HG03457 (cell line): ENCODE data around the gene OPN5.

Experiments
- ATAC-seq: cut with Tn5 transposase; IDR thresholded peaks from one replicate; pipeline ENCODE4 v1.9.1; 2021; ENCODE audit warnings: moderate number of reproducible peaks; ENCODE audit not compliant: unreplicated experiment

The OPN5 gene

GRCh38 chr6:47787620-47788497 lies 6.0 kb downstream of the OPN5 start:
- ATAC-seq: no peak

DNA sequence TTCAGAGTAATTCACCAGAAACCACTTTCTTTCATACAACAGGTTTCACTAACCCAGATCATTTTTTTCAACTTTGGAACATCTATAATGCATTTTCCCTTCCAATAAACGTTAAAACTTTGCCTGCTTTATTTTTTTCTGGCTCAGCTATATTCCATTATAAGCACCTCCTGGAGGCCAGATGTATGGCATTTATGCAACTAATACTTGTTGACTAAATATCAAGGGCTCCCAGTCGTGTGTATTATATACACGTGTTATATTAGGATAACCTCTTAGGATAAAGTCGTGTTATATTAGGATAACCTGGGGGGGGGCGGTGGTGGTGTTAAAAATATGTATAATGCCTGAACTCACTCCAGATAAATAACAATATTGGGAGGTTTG lies 6.7 kb downstream of the OPN5 start:
- ATAC-seq: no peak

GRCh38 chr6:47789553-47789952 lies 7.7 kb downstream of the OPN5 start:
- no peak for ATAC-seq

- no peak for ATAC-seq
Observed at GRCh38 chr6:47792216-47792733, 10.4 kb downstream of the OPN5 start.

DNA sequence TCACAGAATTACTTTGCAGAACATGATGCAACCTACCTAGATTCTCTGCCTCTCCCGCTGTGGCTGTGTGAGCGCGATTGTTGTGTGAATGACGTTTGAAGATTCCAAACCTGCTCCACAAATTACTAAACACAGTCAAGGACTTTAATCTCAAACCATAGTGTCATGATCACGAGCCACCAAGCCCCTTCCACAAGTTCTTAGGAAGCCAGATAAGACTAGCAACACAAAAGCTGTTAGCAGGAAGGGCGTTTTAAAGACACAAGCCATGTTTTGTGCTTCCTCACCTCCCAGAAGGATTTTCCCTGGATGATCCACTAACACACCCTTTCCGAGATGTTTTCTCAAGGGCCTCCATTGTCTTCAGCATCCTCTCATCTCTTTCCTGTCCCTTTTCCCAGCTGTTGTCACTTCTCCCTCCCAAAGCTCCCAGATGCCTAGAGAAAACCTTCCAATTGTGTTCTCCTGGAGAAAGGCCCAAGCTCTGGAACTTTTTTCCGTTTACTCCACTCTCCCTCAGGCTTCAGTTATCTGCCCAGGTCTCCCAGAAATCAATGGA lies 12.8 kb downstream of the OPN5 start:
- no peak for ATAC-seq

DNA sequence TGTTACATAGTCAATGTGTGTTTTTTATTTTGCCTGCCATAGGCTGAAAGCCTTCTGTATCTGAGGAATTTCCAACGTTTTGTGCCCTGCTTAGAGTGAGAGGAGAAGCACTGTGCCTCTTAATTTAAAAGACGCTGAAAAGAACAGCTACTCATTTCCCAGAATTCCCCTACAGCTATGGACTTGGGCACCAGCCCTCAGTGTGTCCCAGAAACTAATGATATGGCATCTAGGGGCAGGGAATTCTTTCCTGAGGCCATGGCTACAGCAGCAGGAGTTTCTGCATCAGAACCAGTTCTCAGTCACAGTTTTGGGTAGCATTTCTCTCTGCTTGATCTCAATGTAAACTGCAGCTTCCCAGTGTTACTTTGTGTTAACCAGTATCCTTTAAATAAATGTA lies 20.2 kb downstream of the OPN5 start:
- no peak for ATAC-seq

- ATAC-seq: no peak
Observed at GRCh38 chr6:47804821-47805220, 23.0 kb downstream of the OPN5 start.

- no peak for ATAC-seq
Observed at GRCh38 chr6:47809873-47810272, 28.0 kb downstream of the OPN5 start.

GRCh38 chr6:47810885-47811284 lies 29.1 kb downstream of the OPN5 start:
- ATAC-seq: no peak

- no peak for ATAC-seq
Observed at GRCh38 chr6:47811443-47811842, 29.6 kb downstream of the OPN5 start.

DNA sequence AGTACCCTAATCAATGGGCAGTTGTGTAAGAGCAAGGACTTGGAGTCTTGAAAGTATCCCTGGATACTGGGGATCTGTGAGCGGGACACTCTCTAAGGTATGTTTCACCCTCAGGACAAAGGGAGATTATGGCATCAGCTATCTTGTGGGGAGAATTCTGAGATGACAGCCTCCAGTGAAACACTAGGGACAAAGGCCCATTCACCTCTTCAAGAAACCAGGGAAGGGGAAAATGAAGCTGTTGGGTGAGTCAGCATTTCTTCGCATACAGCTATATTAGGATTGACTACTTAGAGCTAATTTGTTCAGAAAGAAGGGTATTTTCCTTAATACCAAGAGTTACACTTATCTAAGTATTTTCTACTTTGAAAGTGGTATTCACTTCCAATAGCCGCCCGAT lies 35.9 kb downstream of the OPN5 start:
- ATAC-seq: no peak

DNA sequence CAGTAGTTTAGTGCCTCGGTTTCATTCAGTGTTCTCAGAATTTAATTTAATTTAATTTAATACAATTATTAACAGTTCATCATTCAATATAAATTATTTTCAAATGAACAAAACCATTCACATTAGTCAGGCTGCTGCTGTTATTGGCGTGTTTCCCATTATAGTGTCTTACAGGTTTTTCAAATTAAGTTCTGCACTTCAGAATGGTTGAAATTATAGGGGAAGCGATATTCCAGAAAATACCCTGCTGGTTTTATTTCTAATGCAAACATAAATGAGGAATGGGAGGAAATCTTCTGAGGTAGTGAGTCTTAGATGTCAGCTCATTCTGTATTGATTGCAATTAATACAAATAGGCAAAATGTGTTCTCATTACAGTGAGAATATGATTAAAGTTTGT lies 37.6 kb downstream of the OPN5 start:
- no peak for ATAC-seq

DNA sequence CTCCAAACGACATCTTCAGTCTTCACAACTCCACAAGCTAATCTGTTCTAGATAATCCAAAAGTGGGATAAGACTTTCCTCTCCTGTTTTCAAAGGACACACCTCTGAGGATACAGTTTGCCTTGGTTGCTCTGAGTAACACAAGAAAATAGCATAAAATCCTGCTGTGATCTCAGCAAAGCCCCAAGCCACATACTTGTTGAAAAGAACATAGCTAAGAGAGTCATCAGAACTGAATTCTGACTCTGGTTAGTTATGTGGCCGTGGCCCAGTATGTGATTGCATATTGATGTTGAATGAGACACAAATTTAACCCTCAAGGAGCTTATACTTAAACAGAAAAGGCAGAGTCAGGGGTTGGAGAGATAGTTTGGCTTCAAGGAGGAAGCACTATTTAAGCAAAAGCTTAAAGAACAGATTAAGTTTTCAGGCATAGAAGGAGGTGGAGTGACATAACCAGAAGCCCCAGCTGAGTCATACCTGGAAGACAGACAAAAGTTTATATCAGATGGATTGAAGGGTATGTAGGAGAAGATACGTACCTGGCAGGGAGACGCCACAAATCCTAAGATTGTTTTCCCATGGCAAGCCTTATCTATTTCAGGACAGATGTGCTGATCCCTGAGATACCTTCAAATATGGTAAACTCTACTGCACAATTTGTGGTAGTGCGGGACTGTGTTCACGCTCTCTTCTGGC lies 41.2 kb downstream of the OPN5 start:
- ATAC-seq: no peak

- no peak for ATAC-seq
Observed at GRCh38 chr6:47832386-47833100, 50.7 kb downstream of the OPN5 start.

- no peak for ATAC-seq
Observed at GRCh38 chr6:47834196-47834595, 52.4 kb downstream of the OPN5 start.

DNA sequence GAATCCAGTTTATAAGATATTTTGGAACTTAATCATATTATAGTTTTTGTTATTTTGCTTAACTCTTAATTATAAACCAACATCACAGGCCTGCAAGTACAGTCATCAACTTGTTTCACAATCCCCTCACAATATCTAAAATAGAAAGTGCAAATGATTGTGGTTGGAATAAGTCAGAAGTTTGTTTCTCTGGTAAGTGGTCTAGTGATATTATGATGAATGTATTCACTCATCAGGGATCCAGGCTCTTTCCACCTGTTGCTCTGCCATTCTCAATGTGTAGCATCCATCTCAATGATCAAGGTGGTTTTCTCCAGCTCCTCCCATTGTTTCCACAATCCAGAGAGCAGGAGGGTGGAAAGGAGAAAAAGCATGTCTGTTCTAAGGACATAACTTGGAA lies 54.2 kb downstream of the OPN5 start:
- no peak for ATAC-seq

- ATAC-seq: no peak
Observed at GRCh38 chr6:47836639-47837038, 54.8 kb downstream of the OPN5 start.

GRCh38 chr6:47839645-47840044 lies 57.8 kb downstream of the OPN5 start:
- ATAC-seq: no peak

- no peak for ATAC-seq
Observed at GRCh38 chr6:47844881-47845280, 63.0 kb downstream of the OPN5 start.

- no peak for ATAC-seq
Observed at GRCh38 chr6:47846752-47847151, 64.9 kb downstream of the OPN5 start.

- no peak for ATAC-seq
Observed at GRCh38 chr6:47851091-47851490, 69.3 kb downstream of the OPN5 start.
